PC-9 (cell line): ENCODE results near the gene MEFV. TPM values are rescaled to one million over a fixed set of nuclear protein-coding genes. Genes with fewer than 3 reads are reported as not detected.

Source experiments
- BruUV-seq: library from RNA; stranded (reverse); fragments of 400-500 nt; replicated peaks from 2 replicates; lab custom pipeline; 2021; lab: Mats Ljungman, UMichigan
- CTCF ChIA-PET: fragments of 300-600 bp; sonication (Branson Sonifier 250); formaldehyde crosslinking; loops from one replicate; lab custom pipeline; 2022; ENCODE audit warnings: antibody characterized with exemption; lab: Charles Lee
- POLR2A ChIA-PET: fragments of 300-600 bp; sonication (Branson Sonifier 250); formaldehyde crosslinking; loops from one replicate; lab custom pipeline; 2022; ENCODE audit warnings: antibody characterized with exemption; ENCODE audit not compliant: unreplicated experiment; lab: Charles Lee
- DNase-seq, 2 experiments: peaks; one replicate each; pipeline versions ENCODE4 v3.0.0 to v3.0.0-alpha.2; 2015 to 2022; ENCODE audit warnings: mixed read lengths in 1 of 2
- H2AFZ ChIP-seq: fragments of 200-600 bp; sonication (generic); 2 replicates; pipeline ENCODE4 v1.8.1; 2017; ENCODE audit warnings: antibody characterized with exemption
- H3F3A ChIP-seq: fragments of 200-600 bp; sonication (generic); 2 replicates; pipeline ENCODE4 v1.8.1; 2017; ENCODE audit warnings: antibody characterized with exemption, mild to moderate bottlenecking, low read depth; ENCODE audit not compliant: insufficient read depth
- H3K27ac ChIP-seq: fragments of 200-600 bp; sonication (generic); 2 replicates; pipeline ENCODE4 v1.6.1; 2016; ENCODE audit warnings: mixed run types
- H3K27me3 ChIP-seq: fragments of 200-600 bp; sonication (generic); 2 replicates; pipeline ENCODE4 v1.6.1; 2016; ENCODE audit warnings: low read depth, mixed run types; ENCODE audit not compliant: insufficient read depth
- H3K36me3 ChIP-seq: fragments of 200-600 bp; sonication (generic); 2 replicates; pipeline ENCODE4 v1.6.1; 2016; ENCODE audit warnings: low read depth, mixed run types
- H3K4me1 ChIP-seq: fragments of 200-600 bp; sonication (generic); replicated peaks from 2 replicates; pipeline ENCODE4 v1.6.1; 2016; ENCODE audit warnings: mixed run types; ENCODE audit not compliant: insufficient read depth
- H3K4me2 ChIP-seq: fragments of 200-600 bp; sonication (generic); 2 replicates; pipeline ENCODE4 v1.6.1; 2017; ENCODE audit warnings: mixed run types
- H3K4me3 ChIP-seq: fragments of 200-600 bp; sonication (generic); 2 replicates; pipeline ENCODE4 v1.6.1; 2016; ENCODE audit warnings: mixed run types
- H3K79me2 ChIP-seq: fragments of 200-600 bp; sonication (generic); 2 replicates; pipeline ENCODE4 v1.6.1; 2017; ENCODE audit warnings: low read depth, mixed run types
- H3K9me2 ChIP-seq: fragments of 200-600 bp; sonication (generic); 2 replicates; pipeline ENCODE4 v1.8.1; 2017; ENCODE audit warnings: mild to moderate bottlenecking; ENCODE audit not compliant: insufficient read depth
- H3K9me3 ChIP-seq: fragments of 200-600 bp; sonication (generic); 2 replicates; pipeline ENCODE4 v1.8.1; 2016; ENCODE audit warnings: low read depth; ENCODE audit not compliant: insufficient read depth
- H4K20me1 ChIP-seq: fragments of 200-600 bp; sonication (generic); 2 replicates; pipeline ENCODE4 v1.8.1; 2017; ENCODE audit not compliant: insufficient read depth
- EZH2 ChIP-seq: fragments of 200-600 bp; sonication (generic); IDR thresholded peaks from 2 replicates; pipeline ENCODE4 v1.8.0; 2017; ENCODE audit warnings: antibody characterized with exemption, low read depth
- intact Hi-C: fragments of 100-400 bp; cut with micrococcal nuclease; formaldehyde crosslinking; loops from one replicate; pipeline ENCODE4 v1.10.0; 2022; ENCODE audit not compliant: unreplicated experiment
- total RNA-seq: library from RNA; stranded (reverse); gene quantifications from 2 replicates; pipeline ENCODE4 v1.2.3, GENCODE V29; 2021
- TF ChIP-seq, protein P1 (sequence below): fragments of 200-600 bp; sonication (generic); conservative IDR thresholded peaks from 2 replicates; pipeline ENCODE4 v1.6.1; 2017; ENCODE audit warnings: mixed run types, antibody characterized with exemption, mild to moderate bottlenecking, moderate library complexity

The MEFV gene
- total RNA-seq, 1 experiment from 2014 or later = not detected

DNA sequence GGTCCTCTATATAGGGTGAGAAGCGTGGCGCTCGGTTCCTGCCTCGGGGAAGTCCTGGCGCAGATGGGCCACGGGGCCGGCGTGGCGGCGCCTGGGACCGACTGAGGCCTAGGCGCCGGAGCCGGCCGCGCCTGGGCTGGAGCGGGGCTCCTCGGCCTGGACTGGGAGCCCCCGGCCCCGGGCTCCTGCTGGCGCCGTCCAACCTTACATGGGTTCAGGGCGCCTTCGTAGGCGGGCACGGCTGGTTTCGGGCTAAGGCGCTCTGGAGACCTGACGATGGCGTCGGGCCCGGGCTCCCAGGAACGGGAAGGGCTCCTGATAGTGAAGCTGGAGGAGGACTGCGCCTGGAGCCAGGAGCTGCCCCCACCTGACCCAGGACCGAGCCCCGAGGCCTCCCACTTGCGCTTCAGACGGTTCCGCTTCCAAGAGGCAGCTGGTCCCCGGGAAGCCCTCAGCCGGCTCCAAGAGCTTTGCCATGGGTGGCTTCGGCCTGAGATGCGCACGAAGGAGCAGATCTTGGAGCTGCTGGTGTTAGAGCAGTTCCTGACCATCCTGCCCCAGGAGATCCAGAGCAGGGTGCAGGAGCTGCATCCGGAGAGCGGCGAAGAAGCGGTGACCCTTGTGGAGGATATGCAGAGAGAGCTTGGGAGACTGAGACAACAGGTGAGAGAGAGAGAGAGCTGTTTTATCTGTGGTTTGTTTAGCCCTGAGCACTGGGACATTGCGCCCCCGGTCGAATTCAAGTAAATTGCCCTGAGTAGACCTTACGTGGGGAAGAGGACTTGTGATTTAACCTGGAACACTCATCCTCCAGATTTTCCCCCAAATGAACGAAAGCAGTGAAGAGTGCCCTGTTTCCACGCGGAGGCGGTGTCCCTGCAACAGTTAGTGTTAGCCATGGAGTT is 27.4 kb upstream of the MEFV start:
- H3K36me3 ChIP-seq = peaks cover 43% of the 10 kb centered on the region
- DNase-seq = no peak

DNA sequence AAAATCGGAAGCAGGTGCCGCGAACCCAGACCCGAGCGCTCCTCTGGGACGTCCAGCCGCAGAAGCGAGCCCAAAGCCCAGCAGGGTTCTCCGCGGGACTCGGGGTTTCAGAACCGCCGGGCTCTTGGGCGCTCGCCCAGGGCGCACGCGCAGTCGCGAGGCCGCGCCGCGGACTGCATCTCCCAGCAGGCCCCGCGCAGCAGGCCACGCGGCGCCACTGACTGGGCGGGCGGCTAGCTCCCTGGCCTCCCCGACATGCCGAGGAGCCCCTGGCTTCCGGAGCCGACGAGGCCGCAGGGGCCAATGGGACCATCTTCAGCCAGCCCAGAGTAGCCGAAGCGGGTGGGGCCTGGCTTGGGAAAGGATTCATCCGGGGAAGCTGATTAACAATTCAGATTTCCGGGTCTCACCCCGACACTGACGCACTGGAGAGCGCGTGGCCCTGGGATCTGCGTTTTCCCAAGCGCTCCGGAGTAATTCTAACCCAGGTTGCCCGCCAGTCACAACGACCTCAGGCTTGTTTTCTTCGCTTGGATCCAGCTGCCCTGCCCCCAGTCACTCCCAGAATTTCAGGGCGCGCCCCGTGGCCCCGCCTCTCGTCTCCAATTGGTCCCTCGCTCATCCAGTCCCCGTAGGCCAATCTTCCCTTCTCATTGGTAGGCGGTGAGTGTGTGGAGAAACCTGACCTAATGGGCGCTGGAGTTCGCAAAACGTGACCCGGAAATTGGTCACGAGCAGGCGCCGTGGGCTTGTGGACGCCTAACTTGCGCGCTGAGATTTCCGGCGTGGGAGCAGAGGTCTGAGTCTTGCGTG is 26.5 kb upstream of the MEFV start, which contains the start of gene ZNF263:
ZNF263 (plus strand) TSS at position 762 of the 813 bp plus-strand sequence. CDS start 328 bp downstream, outside the sequence.
- peaks cover 8% of the 10 kb centered on the region; the same call in 1 of the 2 replicates for H3F3A ChIP-seq
- ChIA-PET POLR2A (interaction anchor here (0.5 to 0.7 kb wide), 7 partner anchors 15 to 830 kb away, joined by 4 to 26 read pairs (median 10); partner anchors contain the start of gene ZNF213), CTCF (interaction anchor here (0.6 kb wide), 2 partner anchors 108 to 321 kb away, joined by 3 to 11 read pairs; no protein-coding TSS in a partner anchor)
- H3K9me3 ChIP-seq = peaks cover 17% of the 10 kb centered on the region
- intact Hi-C loops = loop anchor here (1.0 to 2.0 kb wide), 5 partner anchors 19 to 218 kb away; partner anchors contain the start of genes CLUAP1, ZNF174, ZNF200 and ZSCAN32
- H2AFZ ChIP-seq = peak within 1 kb of the TSS; percentile 90
- peak within 1 kb of the TSS; percentile 63 for H3K4me3 ChIP-seq
- TF ChIP-seq EZH2 = no peak
- peaks cover 35% of the 10 kb centered on the region for H3K36me3 ChIP-seq
- peaks cover 18% of the 10 kb centered on the region for H3K4me1 ChIP-seq
- no peaks in the 10 kb centered on the region for H3K9me2 ChIP-seq
- H3K4me2 ChIP-seq = peak within 1 kb of the TSS; percentile 90
- no peaks in the 10 kb centered on the region for H4K20me1 ChIP-seq
- no peaks in the 10 kb centered on the region for H3K27me3 ChIP-seq
- peak; percentile 93 to 97 for DNase-seq
- TSS peak; percentile 71 for BruUV-seq
- peak within 1 kb of the TSS; percentile 97 for H3K27ac ChIP-seq
- peaks cover 45% of the 10 kb centered on the region for H3K79me2 ChIP-seq

More for the DNA sequence above, 27.4 kb upstream of the MEFV start:
- peaks cover 8% of the 10 kb centered on the region; the same call in 1 of the 2 replicates for H3F3A ChIP-seq
- peak overlapping the region; percentile 90 for H3K4me2 ChIP-seq
- peak overlapping the region; percentile 74 for H2AFZ ChIP-seq
- peaks cover 53% of the 10 kb centered on the region for H3K79me2 ChIP-seq
- TSS peak; percentile 31 for BruUV-seq
- CTCF ChIA-PET = interaction anchor here (0.6 kb wide), 2 partner anchors 109 to 320 kb away, joined by 3 to 11 read pairs; no protein-coding TSS in a partner anchor
- peak overlapping the region; percentile 63 for H3K4me3 ChIP-seq
- H3K9me2 ChIP-seq = no peaks in the 10 kb centered on the region
- no peaks in the 10 kb centered on the region for H3K27me3 ChIP-seq
- peak overlapping the region; percentile 97 for H3K27ac ChIP-seq
- no peaks in the 10 kb centered on the region for H4K20me1 ChIP-seq
- peaks cover 18% of the 10 kb centered on the region for H3K4me1 ChIP-seq
- POLR2A ChIA-PET = interaction anchor here (0.7 kb wide), 2 partner anchors 20 to 149 kb away, joined by 3 to 5 read pairs; partner anchors contain the start of gene ZNF213
- no peak for TF ChIP-seq EZH2
- TF ChIP-seq, protein P1, sequence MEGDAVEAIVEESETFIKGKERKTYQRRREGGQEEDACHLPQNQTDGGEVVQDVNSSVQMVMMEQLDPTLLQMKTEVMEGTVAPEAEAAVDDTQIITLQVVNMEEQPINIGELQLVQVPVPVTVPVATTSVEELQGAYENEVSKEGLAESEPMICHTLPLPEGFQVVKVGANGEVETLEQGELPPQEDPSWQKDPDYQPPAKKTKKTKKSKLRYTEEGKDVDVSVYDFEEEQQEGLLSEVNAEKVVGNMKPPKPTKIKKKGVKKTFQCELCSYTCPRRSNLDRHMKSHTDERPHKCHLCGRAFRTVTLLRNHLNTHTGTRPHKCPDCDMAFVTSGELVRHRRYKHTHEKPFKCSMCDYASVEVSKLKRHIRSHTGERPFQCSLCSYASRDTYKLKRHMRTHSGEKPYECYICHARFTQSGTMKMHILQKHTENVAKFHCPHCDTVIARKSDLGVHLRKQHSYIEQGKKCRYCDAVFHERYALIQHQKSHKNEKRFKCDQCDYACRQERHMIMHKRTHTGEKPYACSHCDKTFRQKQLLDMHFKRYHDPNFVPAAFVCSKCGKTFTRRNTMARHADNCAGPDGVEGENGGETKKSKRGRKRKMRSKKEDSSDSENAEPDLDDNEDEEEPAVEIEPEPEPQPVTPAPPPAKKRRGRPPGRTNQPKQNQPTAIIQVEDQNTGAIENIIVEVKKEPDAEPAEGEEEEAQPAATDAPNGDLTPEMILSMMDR = no peak
- peaks cover 26% of the 10 kb centered on the region for H3K9me3 ChIP-seq
- intact Hi-C loops = loop anchor here (1.0 to 2.0 kb wide), 4 partner anchors 49 to 217 kb away; partner anchors contain the start of genes CLUAP1, ZNF174, ZNF200 and ZSCAN32

DNA sequence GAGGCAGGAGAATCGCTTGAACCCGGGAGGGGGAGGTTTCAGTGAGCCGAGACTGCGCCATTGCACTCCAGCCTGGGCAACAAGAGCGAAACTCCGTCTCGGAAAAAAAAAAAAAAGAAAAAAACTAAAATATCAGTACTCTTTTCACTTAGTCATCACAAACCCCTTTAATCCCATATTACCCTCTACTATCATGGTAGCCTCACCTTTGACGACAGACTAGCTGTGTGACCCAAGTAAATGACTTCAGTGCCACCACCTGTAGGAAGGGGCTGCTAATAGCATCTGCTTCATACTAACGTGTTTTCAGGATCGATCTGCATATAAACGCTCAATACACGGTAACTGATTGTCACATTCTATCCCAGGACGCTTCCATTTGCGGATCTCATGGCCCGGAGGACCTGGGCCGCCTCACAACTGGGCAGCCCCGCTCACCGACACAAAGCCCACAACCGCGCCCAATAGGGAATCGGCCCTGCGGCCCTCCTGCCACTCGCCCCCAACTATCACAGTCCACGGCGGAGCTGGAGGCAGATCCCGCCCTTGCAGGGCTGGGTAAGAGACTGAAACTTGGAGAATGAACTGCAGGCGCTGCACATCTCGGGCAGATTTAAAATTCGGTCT is 25.8 kb upstream of the MEFV start:
- Histone ChIP-seq H3K4me3 (peak overlapping the region; percentile 63), H3K27me3 (no peaks in the 10 kb centered on the region), H2AFZ (peak overlapping the region; percentile 90), H3F3A (peaks cover 8% of the 10 kb centered on the region; the same call in 1 of the 2 replicates), H3K27ac (peak overlapping the region; percentile 97), H3K4me2 (peak overlapping the region; percentile 90), H4K20me1 (no peaks in the 10 kb centered on the region), H3K9me3 (peaks cover 10% of the 10 kb centered on the region), H3K36me3 (peaks cover 30% of the 10 kb centered on the region), H3K9me2 (no peaks in the 10 kb centered on the region), H3K79me2 (peaks cover 37% of the 10 kb centered on the region), H3K4me1 (peaks cover 18% of the 10 kb centered on the region)
- peak in 1 of 2 experiments; percentile 62 for DNase-seq
- TF ChIP-seq, protein P1 = no peak
- TF ChIP-seq EZH2 = no peak
- intact Hi-C loops = loop anchor here (1.0 to 2.0 kb wide), 4 partner anchors 18 to 219 kb away; partner anchors contain the start of genes CLUAP1, ZNF174, ZNF200 and ZSCAN32
- CTCF ChIA-PET = no interaction called here
- no TSS peak for BruUV-seq
- POLR2A ChIA-PET = interaction anchor here (0.5 to 0.7 kb wide), 6 partner anchors 15 to 831 kb away, joined by 4 to 26 read pairs (median 11); no protein-coding TSS in a partner anchor
